Thoracic aorta (tissue), 2 donors: ENCODE results near the gene EPHA6. TPM values are rescaled to one million over a fixed set of nuclear protein-coding genes. Genes with fewer than 3 reads are reported as not detected.

Experiments
- ATAC-seq: fragments of 150-250 bp; one replicate; pipeline ENCODE4 v1.8.0; 2017; ENCODE audit warnings: low read depth; ENCODE audit not compliant: insufficient number of reproducible peaks, low FRiP score
- DNase-seq: peaks from one replicate; pipeline ENCODE4 v3.0.0-alpha.2; 2020; ENCODE audit warnings: low spot score
- H3K27ac ChIP-seq, 2 donors: fragments of 200-600 bp; sonication (generic); 1 replicate in 1 of 2; 2 replicates in 1 of 2; pipeline ENCODE4 v1.5.1; 2016; ENCODE audit warnings: mild to moderate bottlenecking in 2 of 2, moderate library complexity in 2 of 2
- H3K27me3 ChIP-seq: fragments of 200-600 bp; sonication (generic); replicated peaks from 2 replicates; pipeline ENCODE4 v1.6.0; 2016; ENCODE audit warnings: mild to moderate bottlenecking; ENCODE audit not compliant: insufficient read depth
- H3K36me3 ChIP-seq: fragments of 200-600 bp; sonication (generic); one replicate; pipeline ENCODE4 v1.5.1; 2016
- H3K4me1 ChIP-seq, 2 donors: fragments of 200-600 bp; sonication (generic); 1 replicate in 1 of 2; 2 replicates in 1 of 2; pipeline versions ENCODE4 v1.5.1 to v1.6.0; 2016; ENCODE audit warnings: low read depth in 2 of 2, mild to moderate bottlenecking in 1 of 2; ENCODE audit not compliant: control insufficient read depth in 1 of 2
- H3K4me3 ChIP-seq: fragments of 200-600 bp; sonication (generic); 2 replicates; pipeline ENCODE4 v1.5.1; 2016; ENCODE audit warnings: mild to moderate bottlenecking
- H3K9me3 ChIP-seq: fragments of 200-600 bp; sonication (generic); 2 replicates; pipeline ENCODE4 v1.5.1; 2016
- total RNA-seq, 2 donors: library from RNA; depleted of rRNA; stranded (reverse); fragments of >200 nt; gene quantifications; one replicate each; pipeline versions ENCODE4 v1.1.0 to v1.2.3, GENCODE V29; 2016
- TF ChIP-seq, protein P1 (sequence below): fragments of 200-600 bp; sonication (generic); IDR thresholded peaks from one replicate; pipeline ENCODE4 v1.5.1; 2019; ENCODE audit warnings: antibody characterized with exemption

EPHA6 gene
- total RNA-seq, 2 donors from 2014 or later = 0.71 to 3.2 TPM

DNA sequence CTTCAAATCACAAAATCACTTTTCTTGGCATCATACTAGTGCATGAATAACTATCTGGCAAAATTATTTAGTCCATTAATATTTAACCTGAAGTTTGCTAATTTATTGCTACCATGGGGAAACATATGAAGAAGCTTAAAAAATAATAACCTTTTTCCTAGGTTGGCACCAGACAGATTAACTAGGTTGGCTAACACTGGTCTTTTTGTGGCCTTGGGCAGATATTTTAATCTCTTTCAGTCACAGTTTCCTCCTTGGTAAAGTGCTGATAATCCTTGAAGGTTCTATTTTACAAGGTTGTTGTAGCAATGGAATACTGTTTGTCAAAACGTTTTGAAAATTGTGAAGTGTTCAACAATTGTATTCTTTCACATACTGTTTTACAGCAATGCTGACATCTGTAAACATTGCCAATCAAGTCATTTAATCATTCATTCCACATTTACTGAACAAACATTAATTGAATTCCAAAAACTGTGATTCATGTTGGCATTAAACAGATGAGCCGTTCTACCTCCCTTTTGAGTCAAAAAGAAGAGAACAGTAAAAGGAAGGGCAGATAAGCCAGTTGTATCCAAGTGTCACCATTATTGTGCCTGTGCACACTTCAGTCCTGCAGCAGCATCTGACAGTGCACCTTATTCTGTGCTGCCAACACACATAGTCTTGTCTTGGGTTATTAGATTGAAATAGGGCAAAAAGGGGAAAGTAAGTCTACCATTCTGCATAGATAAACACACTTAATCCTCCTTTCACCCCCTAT lies 21.9 kb downstream of the EPHA6 start:
- Histone ChIP-seq H3K36me3 (no peaks in the 10 kb centered on the region), H3K4me1 (no peaks in the 10 kb centered on the region), H3K9me3 (no peaks in the 10 kb centered on the region), H3K27ac (no peak overlapping the region), H3K4me3 (no peak overlapping the region), H3K27me3 (no peaks in the 10 kb centered on the region)
- DNase-seq = no peak
- TF ChIP-seq, protein P1, sequence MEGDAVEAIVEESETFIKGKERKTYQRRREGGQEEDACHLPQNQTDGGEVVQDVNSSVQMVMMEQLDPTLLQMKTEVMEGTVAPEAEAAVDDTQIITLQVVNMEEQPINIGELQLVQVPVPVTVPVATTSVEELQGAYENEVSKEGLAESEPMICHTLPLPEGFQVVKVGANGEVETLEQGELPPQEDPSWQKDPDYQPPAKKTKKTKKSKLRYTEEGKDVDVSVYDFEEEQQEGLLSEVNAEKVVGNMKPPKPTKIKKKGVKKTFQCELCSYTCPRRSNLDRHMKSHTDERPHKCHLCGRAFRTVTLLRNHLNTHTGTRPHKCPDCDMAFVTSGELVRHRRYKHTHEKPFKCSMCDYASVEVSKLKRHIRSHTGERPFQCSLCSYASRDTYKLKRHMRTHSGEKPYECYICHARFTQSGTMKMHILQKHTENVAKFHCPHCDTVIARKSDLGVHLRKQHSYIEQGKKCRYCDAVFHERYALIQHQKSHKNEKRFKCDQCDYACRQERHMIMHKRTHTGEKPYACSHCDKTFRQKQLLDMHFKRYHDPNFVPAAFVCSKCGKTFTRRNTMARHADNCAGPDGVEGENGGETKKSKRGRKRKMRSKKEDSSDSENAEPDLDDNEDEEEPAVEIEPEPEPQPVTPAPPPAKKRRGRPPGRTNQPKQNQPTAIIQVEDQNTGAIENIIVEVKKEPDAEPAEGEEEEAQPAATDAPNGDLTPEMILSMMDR = no peak
- ATAC-seq = no peak

DNA sequence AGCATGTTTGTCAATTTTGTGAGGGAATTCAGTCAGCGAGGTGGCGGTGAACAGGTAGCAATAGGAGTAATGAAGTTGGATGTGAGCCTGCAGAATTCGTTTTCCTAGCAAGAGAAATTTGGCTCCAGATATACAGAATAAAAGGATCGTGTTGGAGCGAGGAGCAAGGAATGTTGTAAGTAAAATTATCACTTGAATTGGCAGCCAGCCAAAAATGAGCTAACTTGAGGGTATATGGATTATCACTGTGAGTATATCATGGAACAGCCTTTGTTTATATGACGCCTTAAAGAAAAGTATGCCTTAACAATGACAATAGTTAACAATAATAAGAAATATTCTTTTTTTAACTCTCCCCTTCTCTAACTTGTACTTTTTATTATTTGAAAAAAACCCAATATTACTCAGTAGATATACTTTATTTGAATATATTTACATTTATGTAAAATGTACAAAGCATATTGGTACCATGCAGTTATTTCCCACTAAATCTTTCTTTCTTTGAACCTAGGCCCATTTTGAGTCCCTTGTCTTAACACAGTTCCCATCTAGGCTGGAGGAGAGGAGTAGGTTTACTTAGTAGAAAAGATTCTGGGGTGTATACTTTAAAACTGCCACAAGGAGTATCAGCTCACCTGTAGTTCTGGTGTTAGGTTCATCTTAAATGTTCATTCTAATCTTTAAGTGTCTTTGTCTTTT lies 29.3 kb downstream of the EPHA6 start:
- Histone ChIP-seq H3K27me3 (no peaks in the 10 kb centered on the region), H3K9me3 (no peaks in the 10 kb centered on the region), H3K36me3 (no peaks in the 10 kb centered on the region), H3K4me1 (no peaks in the 10 kb centered on the region), H3K4me3 (no peak overlapping the region), H3K27ac (no peak overlapping the region)
- DNase-seq = no peak
- no peak for ATAC-seq
- TF ChIP-seq, protein P1 = no peak

DNA sequence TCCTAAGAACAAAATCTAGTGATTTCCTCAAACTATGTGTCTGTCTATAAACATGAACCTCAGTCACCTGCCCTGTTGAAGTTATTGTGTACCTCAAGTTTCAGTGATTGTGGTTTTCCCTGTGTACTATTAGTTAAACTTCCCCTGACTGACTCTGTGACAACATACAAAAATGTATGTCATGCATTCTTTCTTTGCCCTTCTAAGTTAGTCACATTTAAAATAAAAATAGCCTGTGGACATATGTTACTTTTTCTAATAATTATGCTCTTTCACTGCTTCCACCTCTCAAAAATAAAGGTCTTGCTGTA lies 29.8 kb downstream of the EPHA6 start:
- no peaks in the 10 kb centered on the region for H3K36me3 ChIP-seq
- H3K4me1 ChIP-seq = no peaks in the 10 kb centered on the region
- H3K27me3 ChIP-seq = no peaks in the 10 kb centered on the region
- ATAC-seq = no peak
- no peak for DNase-seq
- H3K9me3 ChIP-seq = no peaks in the 10 kb centered on the region
- TF ChIP-seq, protein P1 = no peak
- H3K4me3 ChIP-seq = no peak overlapping the region
- no peak overlapping the region for H3K27ac ChIP-seq

DNA sequence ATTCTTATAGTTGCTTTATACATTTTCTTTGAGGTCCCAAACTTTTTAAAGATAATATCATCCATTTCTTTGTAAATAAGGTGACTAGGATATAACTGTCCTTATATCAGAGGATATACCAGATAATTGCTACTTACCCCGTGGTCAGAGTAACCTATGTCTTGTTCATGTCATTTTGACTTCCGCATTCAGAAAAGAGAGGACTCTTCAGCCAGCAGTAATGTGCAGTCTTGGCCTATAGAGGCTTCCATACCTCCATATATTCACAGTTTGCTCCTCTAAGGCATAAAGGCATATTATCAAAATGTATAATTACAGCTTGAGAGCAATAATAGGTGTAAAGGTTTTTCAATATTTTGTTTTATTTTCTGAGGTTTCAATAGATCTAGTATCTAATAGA lies 38.5 kb downstream of the EPHA6 start:
- Histone ChIP-seq H3K9me3 (no peaks in the 10 kb centered on the region), H3K27ac (no peak overlapping the region), H3K36me3 (no peaks in the 10 kb centered on the region), H3K4me1 (no peaks in the 10 kb centered on the region), H3K27me3 (no peaks in the 10 kb centered on the region), H3K4me3 (no peak overlapping the region)
- DNase-seq (no peak), ATAC-seq (no peak)
- TF ChIP-seq, protein P1 = no peak

DNA sequence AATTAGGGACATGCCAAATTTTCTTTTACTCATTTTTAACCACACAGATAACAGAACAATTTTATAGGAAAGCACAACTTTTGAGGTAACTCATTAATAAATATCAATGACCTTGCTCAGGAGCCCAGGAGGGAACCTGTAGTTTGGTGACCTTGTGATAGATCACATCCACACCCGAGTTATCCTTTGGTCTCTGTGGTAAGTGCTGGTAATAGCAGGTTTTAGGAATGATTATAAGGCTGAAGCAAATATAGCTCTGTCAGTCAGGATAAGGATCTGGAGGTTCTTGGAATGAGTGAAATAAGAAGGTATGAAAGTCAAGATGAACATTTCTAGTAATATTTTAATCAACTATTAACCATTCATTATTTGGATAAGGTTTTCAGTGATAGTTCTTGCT lies 46.5 kb downstream of the EPHA6 start:
- H3K36me3 ChIP-seq = no peaks in the 10 kb centered on the region
- ATAC-seq (no peak), DNase-seq (no peak)
- no peaks in the 10 kb centered on the region for H3K27me3 ChIP-seq
- TF ChIP-seq, protein P1 = no peak
- H3K4me3 ChIP-seq = no peak overlapping the region
- H3K9me3 ChIP-seq = no peaks in the 10 kb centered on the region
- no peaks in the 10 kb centered on the region for H3K4me1 ChIP-seq
- H3K27ac ChIP-seq = no peak overlapping the region
